HepG2 (cell line): ENCODE results near the gene PLA2R1. TPM values are rescaled to one million over a fixed set of nuclear protein-coding genes. Genes with fewer than 3 reads are reported as not detected.

Experiments
- ATAC-seq: fragments of 200-7000 bp; cut with Tn5 transposase; 3 replicates; pipeline ENCODE4 v1.9.1; 2020; ENCODE audit warnings: mild to moderate bottlenecking, moderate library complexity
- BruUV-seq: library from RNA; stranded (reverse); fragments of 400-500 nt; replicated peaks from 2 replicates; lab custom pipeline; 2021; lab: Mats Ljungman, UMichigan
- CTCF ChIA-PET: fragments of 300-600 bp; formaldehyde crosslinking; extraction: SDS; loops from one replicate; lab custom pipeline; 2021; ENCODE audit warnings: low total read pairs, inconsistent platforms, low intra/inter-chr PET ratio; lab: Yijun Ruan, JAX
- POLR2A ChIA-PET: fragments of 350-600 bp; sonication (Branson Sonifier 250); formaldehyde crosslinking; loops from one replicate; lab custom pipeline; 2020; ENCODE audit warnings: antibody characterized with exemption, inconsistent platforms; lab: Yijun Ruan, JAX
- DNase-seq: peaks from one replicate; pipeline ENCODE4 v3.0.0-alpha.2; 2015; ENCODE audit warnings: low spot score
- FAIRE-seq: peaks from 3 replicates; lab custom pipeline; 2011; peaks lifted over from hg19 to GRCh38; lab: Jason Lieb, UNC
- H2AFZ ChIP-seq: one replicate; pipeline ENCODE4 v1.6.1; 2011; ENCODE audit warnings: low read length, inconsistent platforms
- H3K27ac ChIP-seq: fragments of 300-600 bp; 3 replicates; pipeline ENCODE4 v1.8.0; 2011; ENCODE audit warnings: mixed run types, mild to moderate bottlenecking, mixed read lengths, low read length, inconsistent platforms; ENCODE audit not compliant: insufficient read depth; ENCODE audit errors: extremely low read length
- H3K27me3 ChIP-seq, 2 experiments: fragments of 200-600 bp in 1 of 2; 2 replicates in 1 of 2; 3 replicates in 1 of 2; pipeline versions ENCODE4 v1.6.0 to v1.8.0; 2011; ENCODE audit warnings: low read length in 2 of 2, mild to moderate bottlenecking in 2 of 2, moderate library complexity in 2 of 2, inconsistent platforms in 1 of 2; ENCODE audit not compliant: insufficient read depth in 2 of 2, control insufficient read depth in 1 of 2
- H3K36me3 ChIP-seq, 2 experiments: fragments of 200-600 bp in 1 of 2; replicated peaks in 1 of 2; 2 replicates in 1 of 2; 3 replicates in 1 of 2; pipeline versions ENCODE4 v1.5.1 to v1.8.0; 2011; ENCODE audit warnings: low read length in 2 of 2, inconsistent platforms in 1 of 2; ENCODE audit not compliant: insufficient read depth in 2 of 2, control insufficient read depth in 1 of 2
- H3K4me1 ChIP-seq: 2 replicates; pipeline ENCODE4 v1.5.1; 2012; ENCODE audit warnings: low read length, inconsistent platforms; ENCODE audit not compliant: insufficient read depth
- H3K4me2 ChIP-seq: 2 replicates; pipeline ENCODE4 v1.6.0; 2011; ENCODE audit warnings: low read depth, low read length, inconsistent platforms
- H3K4me3 ChIP-seq, 3 experiments: fragments of 200-600 bp in 1 of 3; sonication (generic), shearing (Covaris generic) in 1 of 3; replicated peaks in 1 of 3; 2 replicates each; pipeline ENCODE4 v1.5.1; 2011 to 2016; ENCODE audit warnings: low read length in 3 of 3, inconsistent platforms in 2 of 3, low read depth in 2 of 3, mild to moderate bottlenecking in 2 of 3, control low read depth in 1 of 3, mixed read lengths in 1 of 3; ENCODE audit not compliant: insufficient read depth in 1 of 3
- H3K79me2 ChIP-seq: one replicate; pipeline ENCODE4 v1.6.1; 2011; ENCODE audit warnings: low read length, inconsistent platforms; ENCODE audit not compliant: insufficient read depth
- H3K9ac ChIP-seq: 2 replicates; pipeline ENCODE4 v1.6.0; 2011; ENCODE audit warnings: mild to moderate bottlenecking, low read depth, low read length, inconsistent platforms; ENCODE audit not compliant: insufficient read depth
- H3K9me3 ChIP-seq: 2 replicates; pipeline ENCODE4 v1.5.1; 2012; ENCODE audit warnings: mild to moderate bottlenecking, low read length
- H4K20me1 ChIP-seq: 2 replicates; pipeline ENCODE4 v1.6.0; 2011; ENCODE audit warnings: inconsistent platforms, mild to moderate bottlenecking, low read length, moderate library complexity; ENCODE audit not compliant: insufficient read depth
- AGO2 ChIP-seq: fragments of 200-400 bp; formaldehyde crosslinking; optimal IDR thresholded peaks from 2 replicates; pipeline ENCODE3; 2017; ENCODE audit warnings: mild to moderate bottlenecking, low read depth, low read length, moderate library complexity
- BCLAF1 ChIP-seq: fragments of 450-650 bp; IDR thresholded peaks from 2 replicates; pipeline ENCODE4 v1.6.1; 2017; ENCODE audit warnings: mild to moderate bottlenecking
- CC2D1A ChIP-seq: sonication (generic); formaldehyde crosslinking; IDR thresholded peaks from 2 replicates; pipeline ENCODE4 v1.8.1; 2023; ENCODE audit warnings: mild to moderate bottlenecking, missing genetic modification reagents
- CCDC6 ChIP-seq: sonication (generic); formaldehyde crosslinking; IDR thresholded peaks from 2 replicates; pipeline ENCODE4 v1.8.1; 2022; ENCODE audit warnings: mild to moderate bottlenecking, missing genetic modification reagents, moderate library complexity
- E2F2 ChIP-seq: sonication (generic); formaldehyde crosslinking; IDR thresholded peaks from 2 replicates; pipeline ENCODE4 v1.4.0; 2020; ENCODE audit warnings: missing genetic modification reagents, borderline replicate concordance
- FOXK2 ChIP-seq: fragments of 450-650 bp; IDR thresholded peaks from 2 replicates; pipeline ENCODE4 v1.6.1; 2016
- FUBP1 ChIP-seq: sonication (generic); formaldehyde crosslinking; IDR thresholded peaks from 2 replicates; pipeline ENCODE4 v1.5.1; 2020; ENCODE audit warnings: missing genetic modification reagents, mild to moderate bottlenecking, borderline replicate concordance
- HDAC2 ChIP-seq: sonication (generic); formaldehyde crosslinking; IDR thresholded peaks from 2 replicates; pipeline ENCODE4 v1.4.0; 2020; ENCODE audit warnings: missing genetic modification reagents
- HOXD1 ChIP-seq: sonication (generic); formaldehyde crosslinking; IDR thresholded peaks from 2 replicates; pipeline ENCODE4 v1.5.0; 2020; ENCODE audit warnings: missing genetic modification reagents
- KLF13 ChIP-seq: sonication (generic); formaldehyde crosslinking; IDR thresholded peaks from 2 replicates; pipeline ENCODE4 v1.4.0; 2020; ENCODE audit warnings: mild to moderate bottlenecking, missing genetic modification reagents
- MIER2 ChIP-seq: IDR thresholded peaks from 2 replicates; pipeline ENCODE4 v1.6.1; 2016; ENCODE audit warnings: missing biosample characterization, missing genetic modification reagents
- MZF1 ChIP-seq: sonication (generic); formaldehyde crosslinking; IDR thresholded peaks from 2 replicates; pipeline ENCODE4 v1.8.1; 2023; ENCODE audit warnings: mild to moderate bottlenecking, missing genetic modification reagents, borderline replicate concordance
- NFIB ChIP-seq: sonication (generic); formaldehyde crosslinking; IDR thresholded peaks from 2 replicates; pipeline ENCODE4 v1.9.0; 2021; ENCODE audit warnings: missing genetic modification reagents, mild to moderate bottlenecking, borderline replicate concordance
- POLR2A ChIP-seq, 2 experiments: IDR thresholded peaks; 2 replicates each; pipeline ENCODE4 v1.6.1; 2011; ENCODE audit warnings: low read depth in 2 of 2, low read length in 2 of 2, mild to moderate bottlenecking in 1 of 2, moderate library complexity in 1 of 2; ENCODE audit not compliant: insufficient read depth in 1 of 2
- RFX5 ChIP-seq: IDR thresholded peaks from 2 replicates; pipeline ENCODE4 v1.6.1; 2011; ENCODE audit warnings: low read depth, low read length, improper control_type of control experiment
- ZMYM3 ChIP-seq: sonication (generic); formaldehyde crosslinking; IDR thresholded peaks from 2 replicates; pipeline ENCODE4 v1.5.1; 2020; ENCODE audit warnings: mild to moderate bottlenecking, missing genetic modification reagents
- ZNF205 ChIP-seq: IDR thresholded peaks from 2 replicates; pipeline ENCODE4 v1.6.1; 2018; ENCODE audit warnings: missing biosample characterization, missing genetic modification reagents
- ZNF589 ChIP-seq: sonication (generic); formaldehyde crosslinking; conservative IDR thresholded peaks from 2 replicates; pipeline ENCODE4 v1.8.0; 2022; ENCODE audit warnings: mild to moderate bottlenecking, moderate library complexity, missing genetic modification reagents
- ZNF678 ChIP-seq: sonication (generic); formaldehyde crosslinking; IDR thresholded peaks from 2 replicates; pipeline ENCODE4 v1.4.0; 2020; ENCODE audit warnings: mild to moderate bottlenecking, missing genetic modification reagents
- ZNF713 ChIP-seq: sonication (generic); formaldehyde crosslinking; IDR thresholded peaks from 2 replicates; pipeline ENCODE4 v1.4.0; 2020; ENCODE audit warnings: mild to moderate bottlenecking, missing genetic modification reagents
- WGBS: methylation state at CpG from one replicate; pipeline ENCODE4 v1.1.6; 2017; ENCODE audit warnings: low lambda C conversion rate; 5-methylcytosine and 5-hydroxymethylcytosine counted together
- in situ Hi-C: cut with HindIII; loops from 2 replicates; pipeline ENCODE4 v1.10.0; 2017; ENCODE audit warnings: low pct_unique_long_range_greater_than_20kb; ENCODE audit not compliant: extremely low pct_ligation_motif_present
- intact Hi-C: fragments of 100-400 bp; cut with micrococcal nuclease; formaldehyde crosslinking; loops from one replicate; pipeline ENCODE4 v1.10.0; 2022; ENCODE audit not compliant: unreplicated experiment
- polyA plus RNA-seq, 8 experiments: library from polyadenylated mRNA; depleted of rRNA in 3 of 8; stranded (reverse) in 7 of 8; unstranded in 1 of 8; fragments of >200 nt; fragmentation: Illumina TruSeq in 4 of 8; extraction: Trizol in 4 of 8; gene quantifications; 2 replicates each; pipeline versions ENCODE4 v1.2.1 to v1.2.3, GENCODE V29; 2011 to 2016; ENCODE audit warnings: low read depth in 4 of 8, missing spikeins in 1 of 8, mixed read lengths in 1 of 8; ENCODE audit not compliant: insufficient read depth in 1 of 8
- total RNA-seq, 5 experiments: library from RNA; depleted of rRNA; stranded (reverse); fragments of >200 nt; fragmentation: Illumina TruSeq; extraction: Trizol; gene quantifications; 2 replicates each; pipeline ENCODE4 v1.2.3, GENCODE V29; 2016; ENCODE audit warnings: low read depth in 1 of 5

PLA2R1 gene
- total and polyA plus RNA-seq, 2 of the 13 experiments (the other 11 are each of a cell fraction or from before 2014, with no cell fraction given) = not detected

GRCh38 chr2:159941729-159942128 lies 120.7 kb downstream of the PLA2R1 start:
- intact Hi-C loops = loop anchor here (5.0 kb wide), 1 partner anchor 184 kb away; no protein-coding TSS in a partner anchor
- DNase-seq (no peak), FAIRE-seq (no peak), ATAC-seq (no peak)
- Histone ChIP-seq H3K27me3 (no peaks in the 10 kb centered on the region; a peak in 1 of 5 replicates), H3K27ac (no peak overlapping the region), H3K79me2 (no peaks in the 10 kb centered on the region), H2AFZ (no peak overlapping the region), H4K20me1 (no peaks in the 10 kb centered on the region), H3K36me3 (no peaks in the 10 kb centered on the region), H3K9ac (no peak overlapping the region), H3K4me3 (no peak overlapping the region), H3K4me1 (no peaks in the 10 kb centered on the region), H3K4me2 (no peak overlapping the region), H3K9me3 (no peaks in the 10 kb centered on the region)
- ChIA-PET POLR2A (no interaction called here), CTCF (no interaction called here)
- no TSS peak for BruUV-seq
- in situ Hi-C loops = no loop called here
- TF ChIP-seq HDAC2 (CRISPR knock-in tag) (no peak), ZMYM3 (CRISPR knock-in tag) (no peak), ZNF589 (CRISPR knock-in tag) (no peak), NFIB (CRISPR knock-in tag) (no peak), FOXK2 (no peak), RFX5 (no peak), E2F2 (CRISPR knock-in tag) (no peak), CCDC6 (CRISPR knock-in tag) (no peak), ZNF713 (CRISPR knock-in tag) (no peak), MZF1 (CRISPR knock-in tag) (no peak), AGO2 (no peak), FUBP1 (no peak), ZNF205 (no peak), BCLAF1 (no peak), HOXD1 (CRISPR knock-in tag) (no peak), ZNF678 (CRISPR knock-in tag) (no peak), POLR2A (IDR thresholded peaks at IDR 0.05; ENCODE audit: insufficient read depth in 1 of 2, low read depth in 2 of 2, low read length in 2 of 2) (no peak), KLF13 (CRISPR knock-in tag) (no peak), CC2D1A (CRISPR knock-in tag) (no peak), MIER2 (CRISPR knock-in tag) (no peak)
- TF ChIP-seq, all 625 proteins: peak for 0
- WGBS = 27% methylated on average over 5 of the region's 5 CpGs
